DND-41 (cell line): ENCODE results near the gene TSSK2.

Experiments used
- ATAC-seq: fragments of 200-7000 bp; cut with Tn5 transposase; 3 replicates; pipeline ENCODE4 v1.9.1; 2021; ENCODE audit warnings: low read depth; ENCODE audit not compliant: insufficient read depth
- DNase-seq: peaks from one replicate; pipeline ENCODE4 v3.0.0-alpha.2; 2020
- H2AFZ ChIP-seq: 2 replicates; pipeline ENCODE4 v1.6.0; 2012; ENCODE audit warnings: low read depth, low read length
- H3K27ac ChIP-seq: 2 replicates; pipeline ENCODE4 v1.5.1; 2012; ENCODE audit warnings: low read length, inconsistent platforms
- H3K27me3 ChIP-seq: fragments of 200-600 bp; sonication (generic); 2 replicates; pipeline ENCODE4 v1.6.0; 2012; ENCODE audit warnings: low read length, mild to moderate bottlenecking, inconsistent platforms; ENCODE audit not compliant: insufficient read depth, poor library complexity
- H3K36me3 ChIP-seq: 2 replicates; pipeline ENCODE4 v1.5.1; 2012; ENCODE audit warnings: low read length, inconsistent platforms; ENCODE audit not compliant: insufficient read depth
- H3K4me1 ChIP-seq: 2 replicates; pipeline ENCODE4 v1.5.1; 2012; ENCODE audit warnings: mild to moderate bottlenecking, low read length; ENCODE audit not compliant: insufficient read depth
- H3K4me2 ChIP-seq: 2 replicates; pipeline ENCODE4 v1.6.0; 2012; ENCODE audit warnings: mild to moderate bottlenecking, moderate library complexity, low read length, inconsistent platforms; ENCODE audit not compliant: insufficient read depth
- H3K4me3 ChIP-seq, 2 experiments: fragments of 200-600 bp in 1 of 2; shearing (Covaris generic) in 1 of 2; 2 replicates each; pipeline ENCODE4 v1.5.1; 2012 to 2016; ENCODE audit warnings: inconsistent platforms in 2 of 2, low read length in 2 of 2, mild to moderate bottlenecking in 2 of 2, low read depth in 1 of 2, moderate library complexity in 1 of 2
- H3K79me2 ChIP-seq: 2 replicates; pipeline ENCODE4 v1.6.0; 2012; ENCODE audit warnings: low read length, inconsistent platforms; ENCODE audit not compliant: insufficient read depth
- H3K9ac ChIP-seq: 2 replicates; pipeline ENCODE4 v1.6.0; 2012; ENCODE audit warnings: low read depth, mild to moderate bottlenecking, inconsistent platforms, low read length, moderate library complexity
- H3K9me3 ChIP-seq: 2 replicates; pipeline ENCODE4 v1.5.1; 2012; ENCODE audit warnings: low read length, moderate library complexity, mild to moderate bottlenecking, inconsistent platforms; ENCODE audit not compliant: insufficient read depth, severe bottlenecking
- H4K20me1 ChIP-seq: 2 replicates; pipeline ENCODE4 v1.6.0; 2012; ENCODE audit warnings: low read length; ENCODE audit not compliant: insufficient read depth
- EZH2 ChIP-seq: IDR thresholded peaks from 3 replicates; pipeline ENCODE4 v1.6.1; 2012; ENCODE audit warnings: borderline replicate concordance, low read depth, mild to moderate bottlenecking, moderate library complexity, low read length, inconsistent platforms; ENCODE audit not compliant: severe bottlenecking
- TF ChIP-seq, protein P1 (sequence below): IDR thresholded peaks from 2 replicates; pipeline ENCODE4 v1.5.1; 2012; ENCODE audit warnings: borderline replicate concordance, low read length, moderate library complexity, mild to moderate bottlenecking; ENCODE audit not compliant: poor library complexity, severe bottlenecking; ENCODE audit errors: extremely low read depth

TSSK2 gene

DNA sequence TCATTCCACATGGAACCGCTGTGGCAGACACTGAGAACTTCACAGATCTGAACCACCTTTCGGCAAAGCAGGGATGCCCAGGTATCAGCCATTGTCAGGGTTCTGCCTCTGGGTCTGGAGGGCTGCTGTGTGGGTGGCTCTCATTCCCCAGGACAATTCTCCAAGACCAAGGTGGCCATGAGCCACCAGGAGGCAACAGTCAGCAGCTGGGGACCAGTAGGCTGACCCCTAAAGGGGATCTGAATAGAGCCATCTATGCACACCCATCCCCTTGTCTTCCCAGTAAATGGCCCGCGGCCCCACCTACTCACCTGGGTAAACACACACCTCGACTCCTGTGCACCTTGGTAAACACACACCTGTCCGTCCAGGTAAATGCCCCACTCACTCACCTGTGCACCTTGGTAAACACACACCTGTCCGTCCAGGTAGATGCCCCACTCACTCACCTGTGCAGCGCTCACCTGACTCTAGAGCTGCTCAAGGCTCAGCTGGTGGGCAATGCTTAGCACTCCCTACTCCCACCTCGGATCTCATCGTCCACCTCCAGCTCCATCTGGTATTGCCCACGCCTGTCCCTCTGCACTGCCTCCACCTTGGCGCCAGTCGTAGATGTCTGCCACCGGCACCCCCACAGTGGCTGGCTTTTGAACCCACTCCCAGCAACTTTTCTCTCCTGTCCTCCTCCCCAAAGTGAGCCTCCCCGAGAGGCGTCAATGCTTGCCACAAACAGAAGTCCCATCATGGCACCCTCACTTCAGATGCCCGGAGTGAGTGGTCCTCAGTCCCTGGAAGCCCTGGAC, 37.2 kb downstream of the TSSK2 start:
- TF ChIP-seq, protein P1, sequence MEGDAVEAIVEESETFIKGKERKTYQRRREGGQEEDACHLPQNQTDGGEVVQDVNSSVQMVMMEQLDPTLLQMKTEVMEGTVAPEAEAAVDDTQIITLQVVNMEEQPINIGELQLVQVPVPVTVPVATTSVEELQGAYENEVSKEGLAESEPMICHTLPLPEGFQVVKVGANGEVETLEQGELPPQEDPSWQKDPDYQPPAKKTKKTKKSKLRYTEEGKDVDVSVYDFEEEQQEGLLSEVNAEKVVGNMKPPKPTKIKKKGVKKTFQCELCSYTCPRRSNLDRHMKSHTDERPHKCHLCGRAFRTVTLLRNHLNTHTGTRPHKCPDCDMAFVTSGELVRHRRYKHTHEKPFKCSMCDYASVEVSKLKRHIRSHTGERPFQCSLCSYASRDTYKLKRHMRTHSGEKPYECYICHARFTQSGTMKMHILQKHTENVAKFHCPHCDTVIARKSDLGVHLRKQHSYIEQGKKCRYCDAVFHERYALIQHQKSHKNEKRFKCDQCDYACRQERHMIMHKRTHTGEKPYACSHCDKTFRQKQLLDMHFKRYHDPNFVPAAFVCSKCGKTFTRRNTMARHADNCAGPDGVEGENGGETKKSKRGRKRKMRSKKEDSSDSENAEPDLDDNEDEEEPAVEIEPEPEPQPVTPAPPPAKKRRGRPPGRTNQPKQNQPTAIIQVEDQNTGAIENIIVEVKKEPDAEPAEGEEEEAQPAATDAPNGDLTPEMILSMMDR = no peak
- no peak for TF ChIP-seq EZH2
- no peak overlapping the region for H3K27ac ChIP-seq
- H3K4me1 ChIP-seq = peaks cover 23% of the 10 kb centered on the region
- no peak overlapping the region for H2AFZ ChIP-seq
- no peaks in the 10 kb centered on the region for H3K9me3 ChIP-seq
- H3K36me3 ChIP-seq = peaks cover 6% of the 10 kb centered on the region
- H3K79me2 ChIP-seq = peaks cover 28% of the 10 kb centered on the region
- no peak overlapping the region for H3K4me2 ChIP-seq
- H3K27me3 ChIP-seq = no peaks in the 10 kb centered on the region
- no peak for DNase-seq
- peaks cover 12% of the 10 kb centered on the region; the same call in 1 of the 2 replicates for H4K20me1 ChIP-seq
- ATAC-seq = no peak
- H3K4me3 ChIP-seq = no peak overlapping the region
- no peak overlapping the region for H3K9ac ChIP-seq

DNA sequence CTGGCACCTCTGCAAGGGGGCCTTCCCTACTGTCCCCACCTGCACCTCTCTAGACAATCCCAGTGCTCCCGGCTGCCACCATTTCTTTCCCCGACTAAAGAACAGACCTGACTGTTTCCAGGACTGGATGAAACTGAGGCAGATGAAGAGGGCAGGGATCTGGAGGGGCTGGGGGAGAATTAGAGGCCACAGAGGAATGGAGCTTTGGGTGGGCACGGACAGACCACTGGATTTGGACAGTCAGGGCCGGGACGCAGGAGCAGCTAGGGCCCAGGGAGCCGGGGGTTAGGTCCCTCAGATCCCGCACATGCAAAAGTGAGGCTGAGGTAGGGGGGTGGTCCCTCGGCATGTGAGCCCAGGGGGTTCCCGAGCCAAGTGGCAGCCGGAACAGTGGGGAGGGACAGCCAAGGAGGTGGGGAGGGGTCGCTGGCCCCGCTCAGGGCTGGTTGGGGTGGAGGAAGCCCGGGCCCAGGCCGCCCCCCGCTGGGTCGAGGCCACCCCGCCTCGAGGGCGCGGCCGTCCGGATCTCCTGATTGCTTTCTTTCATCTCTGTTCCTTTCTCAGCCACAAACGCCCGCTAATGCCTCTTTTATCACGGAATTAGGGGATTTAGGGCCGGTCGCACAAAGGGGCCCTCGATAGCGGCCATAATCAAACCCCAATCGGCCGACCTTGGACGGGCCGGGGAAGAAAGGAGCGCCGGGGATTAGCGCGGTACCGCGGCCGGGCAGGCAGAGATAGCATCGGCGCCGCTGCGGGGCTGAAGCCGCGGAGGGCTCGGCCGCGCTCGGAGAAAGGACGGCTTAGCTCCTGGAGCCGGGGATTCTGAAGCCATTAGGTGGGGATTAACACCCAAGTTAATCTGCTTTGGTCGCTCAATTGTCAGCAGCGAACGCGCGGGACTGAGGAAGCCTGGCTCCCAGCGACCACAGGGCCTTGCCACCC, 38.2 kb downstream of the TSSK2 start:
- DNase-seq = no peak
- H3K79me2 ChIP-seq = peaks cover 38% of the 10 kb centered on the region
- H3K9ac ChIP-seq = no peak overlapping the region
- TF ChIP-seq EZH2 = no peak
- TF ChIP-seq, protein P1 = no peak
- ATAC-seq = no peak
- peaks cover 22% of the 10 kb centered on the region; the same call in 1 of the 2 replicates for H4K20me1 ChIP-seq
- no peak overlapping the region for H2AFZ ChIP-seq
- no peak overlapping the region for H3K4me3 ChIP-seq
- no peak overlapping the region for H3K27ac ChIP-seq
- peaks cover 13% of the 10 kb centered on the region for H3K36me3 ChIP-seq
- H3K4me2 ChIP-seq = 0 out of 2 replicates have a peak overlapping the region, but pooled peaks have one; percentile 96
- H3K9me3 ChIP-seq = no peaks in the 10 kb centered on the region
- H3K27me3 ChIP-seq = no peaks in the 10 kb centered on the region
- peaks cover 32% of the 10 kb centered on the region for H3K4me1 ChIP-seq

DNA sequence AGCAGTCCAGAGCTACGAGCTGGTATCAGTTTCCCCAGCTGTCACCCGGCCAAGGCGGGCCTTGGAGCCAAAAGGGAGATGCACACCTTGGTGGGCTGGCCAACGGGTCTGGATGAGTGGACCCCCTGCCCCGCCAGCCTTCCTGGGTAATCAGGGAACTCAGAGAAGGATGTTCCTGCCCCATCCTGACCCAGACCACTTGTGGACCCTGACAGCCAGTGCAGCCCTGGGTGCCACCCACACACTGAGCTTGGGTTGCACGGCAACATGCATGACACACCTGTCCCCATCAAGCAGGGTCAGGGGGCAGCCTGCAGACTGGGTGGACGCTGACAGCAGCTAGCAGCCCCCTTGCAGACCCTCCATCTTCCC, 38.8 kb downstream of the TSSK2 start:
- H3K36me3 ChIP-seq = peaks cover 13% of the 10 kb centered on the region
- H3K27me3 ChIP-seq = no peaks in the 10 kb centered on the region
- H3K4me3 ChIP-seq = no peak overlapping the region
- peaks cover 27% of the 10 kb centered on the region; the same call in 1 of the 2 replicates for H4K20me1 ChIP-seq
- TF ChIP-seq, protein P1 = no peak
- no peak for TF ChIP-seq EZH2
- no peak overlapping the region for H3K9ac ChIP-seq
- ATAC-seq = no peak
- H3K4me2 ChIP-seq = peak overlapping the region; percentile 96; the same call in 1 of the 2 replicates
- no peak for DNase-seq
- H2AFZ ChIP-seq = no peak overlapping the region
- peaks cover 38% of the 10 kb centered on the region for H3K4me1 ChIP-seq
- no peak overlapping the region for H3K27ac ChIP-seq
- H3K9me3 ChIP-seq = no peaks in the 10 kb centered on the region
- H3K79me2 ChIP-seq = peaks cover 44% of the 10 kb centered on the region
